Stimulated activated CD8-positive, alpha-beta memory T cell treated with anti-CD3 and anti-CD28 coated beads, Interleukin-7, amount 100 ng/mL, for 4 hours (primary cell): ENCODE data around the gene GEMIN5.

Experiments
- DNase-seq, 2 donors: peaks; one replicate each; pipeline ENCODE4 v3.0.0-alpha.2; 2020; ENCODE audit warnings: low read depth in 2 of 2

GEMIN5 gene

DNA sequence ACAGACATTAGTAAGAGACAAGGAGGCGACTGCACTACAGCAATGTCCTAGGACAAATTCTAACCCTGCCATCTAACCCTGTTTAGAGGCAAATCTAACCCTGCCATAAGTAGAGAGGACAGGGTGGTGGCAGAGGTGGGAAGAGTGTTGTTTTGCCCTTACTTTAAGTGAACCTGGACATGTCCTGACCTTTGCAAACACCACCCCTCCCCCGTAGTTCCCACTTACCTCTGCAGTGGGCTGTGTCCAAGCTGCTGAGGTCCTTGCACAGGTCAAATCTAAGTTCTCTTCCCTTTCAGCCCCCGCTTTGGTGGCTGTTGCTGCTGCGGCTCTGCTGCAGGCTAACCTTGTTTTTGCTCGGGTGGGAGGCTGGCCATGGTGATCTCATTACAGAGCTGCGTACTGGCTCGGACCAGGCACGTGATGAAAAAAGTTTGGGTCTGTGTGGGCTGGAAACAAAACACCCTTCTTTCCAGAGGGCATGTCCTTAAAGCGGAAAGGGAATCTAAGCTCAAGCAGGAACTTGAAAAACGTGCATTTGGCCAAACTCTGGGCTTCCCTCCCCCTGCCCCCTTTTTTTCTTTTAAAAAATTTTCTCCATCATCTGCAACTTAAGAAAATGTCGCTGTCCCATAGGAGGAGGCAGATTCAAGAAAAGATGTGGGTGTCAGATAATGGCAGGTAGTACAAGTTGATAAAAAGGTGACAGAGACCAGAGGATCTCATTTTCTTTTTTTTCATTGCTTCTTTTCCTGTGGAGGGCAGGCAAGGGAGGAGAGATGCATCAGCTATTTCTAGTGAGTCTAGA is 87.6 kb downstream of the GEMIN5 start, which contains the start of gene FAXDC2:
Gene FAXDC2, minus strand, starts transcription at position 349 of the 808 bp plus-strand sequence. CDS start 12,425 bp downstream, outside the sequence.
- DNase-seq: no peak

DNA sequence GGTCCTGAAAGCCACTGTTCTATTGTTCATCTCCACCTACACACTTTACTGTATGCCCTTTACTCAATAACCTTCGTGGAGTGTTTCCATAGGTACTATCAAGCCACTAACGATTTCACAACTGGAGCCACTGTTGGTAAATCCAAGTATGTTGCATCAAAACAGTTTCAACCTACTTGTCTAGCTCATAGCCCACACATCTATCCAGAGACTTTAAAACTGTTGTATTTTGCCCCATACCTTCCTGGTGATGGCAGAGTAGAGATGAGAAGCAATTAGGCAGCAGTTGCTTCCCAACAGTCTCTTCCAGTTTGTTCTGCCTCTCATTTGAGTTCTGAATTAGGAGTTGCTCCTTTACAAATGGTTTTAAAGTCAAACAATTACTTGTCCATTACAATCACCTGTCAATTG is 88.2 kb downstream of the GEMIN5 start:
- DNase-seq: no peak

- no peak for DNase-seq
Observed at GRCh38 chr5:154849264-154849785, 88.7 kb downstream of the GEMIN5 start.

DNA sequence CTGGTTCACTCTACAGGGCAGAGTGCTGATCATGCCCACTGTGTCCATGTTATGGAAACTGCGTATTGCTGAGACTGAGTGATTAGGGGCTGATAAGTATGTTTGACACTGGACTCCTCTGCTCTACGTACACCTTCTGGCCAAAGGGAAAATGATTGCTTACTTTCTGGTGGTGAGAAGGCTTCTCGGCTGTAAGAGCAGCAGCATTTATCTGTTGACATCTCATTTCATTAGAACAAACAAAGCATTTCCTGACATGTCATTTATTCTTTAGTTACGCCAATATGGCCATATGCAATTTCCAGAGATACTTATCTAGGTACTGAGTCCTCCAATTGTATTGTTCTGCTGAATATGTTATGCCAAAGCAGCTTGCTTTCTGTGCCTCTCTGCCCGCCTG is 93.2 kb downstream of the GEMIN5 start:
- no peak for DNase-seq

DNA sequence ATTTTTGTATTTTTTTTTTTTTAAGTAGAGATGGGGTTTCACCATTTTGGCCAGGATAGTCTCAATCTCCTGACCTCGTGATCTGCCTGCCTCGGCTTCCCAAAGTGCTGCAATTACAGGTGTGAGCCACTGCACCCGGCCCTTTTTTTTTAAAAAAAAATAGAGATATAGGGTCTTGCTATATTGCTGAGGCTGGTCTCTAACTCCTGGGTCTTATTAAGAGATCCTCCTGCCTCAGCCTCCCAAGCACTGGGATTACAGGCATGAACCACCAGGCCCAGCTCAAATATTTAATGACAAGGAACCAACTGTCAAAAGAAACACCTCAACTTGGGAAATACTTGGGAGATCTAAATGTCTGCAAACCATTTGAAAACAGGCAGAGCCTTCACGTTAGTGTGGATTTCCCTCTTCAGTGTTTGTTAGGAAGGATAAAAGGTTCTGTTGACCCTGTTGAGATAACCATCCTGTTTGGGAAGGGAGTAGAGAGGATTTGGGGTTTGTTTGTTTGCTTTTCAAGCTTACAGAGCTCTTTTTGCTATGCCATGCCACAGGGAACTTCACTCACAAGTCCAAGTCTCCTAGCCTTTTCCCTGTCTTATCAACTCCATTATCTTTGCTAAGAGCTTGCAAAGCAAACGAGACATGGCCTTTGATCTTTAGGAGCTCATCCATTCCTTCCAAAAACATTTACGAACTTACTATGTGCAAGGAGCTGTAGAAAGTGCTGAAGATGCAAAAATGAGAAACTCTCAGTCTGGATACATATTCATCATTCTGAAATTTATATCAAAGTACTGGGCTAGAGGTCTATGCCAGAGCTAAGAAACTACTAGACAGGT is 95.1 kb downstream of the GEMIN5 start:
- no peak for DNase-seq

- no peak for DNase-seq
Observed at GRCh38 chr5:154841273-154841661, 96.7 kb downstream of the GEMIN5 start.

GRCh38 chr5:154840435-154841272 is 97.4 kb downstream of the GEMIN5 start:
- no peak for DNase-seq
